CD4-positive, alpha-beta T cell treated with Interleukin-17A for 4 hours (primary cell): ENCODE results near the gene ANKRD6.

Experiments
- DNase-seq: peaks from one replicate; pipeline ENCODE4 v3.0.0-alpha.2; 2020; ENCODE audit warnings: mixed read lengths

Gene ANKRD6

GRCh38 chr6:89414215-89414614 is 18.7 kb upstream of the ANKRD6 start:
- DNase-seq: no peak

GRCh38 chr6:89415185-89415584 is 17.8 kb upstream of the ANKRD6 start:
- DNase-seq: no peak

- DNase-seq: no peak
These were observed 16.2 kb upstream of the ANKRD6 start for GRCh38 chr6:89416796-89417195.

- no peak for DNase-seq
These were observed 2.6 kb upstream of the ANKRD6 start for GRCh38 chr6:89430201-89430962.

- DNase-seq: peak; percentile 39
These were observed 549 bp downstream of the ANKRD6 start for GRCh38 chr6:89433252-89434149.

GRCh38 chr6:89434150-89434499 is 1.2 kb downstream of the ANKRD6 start:
- DNase-seq: no peak

- DNase-seq: no peak
These were observed 2.0 kb downstream of the ANKRD6 start for GRCh38 chr6:89434954-89435353.

GRCh38 chr6:89436226-89436625 is 3.3 kb downstream of the ANKRD6 start:
- DNase-seq: no peak

GRCh38 chr6:89438248-89438647 is 5.3 kb downstream of the ANKRD6 start:
- no peak for DNase-seq

GRCh38 chr6:89439014-89439413 is 6.1 kb downstream of the ANKRD6 start:
- no peak for DNase-seq

- DNase-seq: no peak
These were observed 7.2 kb downstream of the ANKRD6 start for GRCh38 chr6:89440200-89440599.

- no peak for DNase-seq
These were observed 10.7 kb downstream of the ANKRD6 start for GRCh38 chr6:89443658-89444057.

- DNase-seq: no peak
These were observed 16.2 kb downstream of the ANKRD6 start for GRCh38 chr6:89449193-89449592.

- DNase-seq: no peak
These were observed 19.3 kb downstream of the ANKRD6 start for GRCh38 chr6:89452281-89452680.

- no peak for DNase-seq
These were observed 21.3 kb downstream of the ANKRD6 start for GRCh38 chr6:89454300-89454699.

GRCh38 chr6:89458704-89459103 is 25.8 kb downstream of the ANKRD6 start:
- no peak for DNase-seq

GRCh38 chr6:89459501-89459900 is 26.5 kb downstream of the ANKRD6 start:
- no peak for DNase-seq

GRCh38 chr6:89460713-89461112 is 27.8 kb downstream of the ANKRD6 start:
- no peak for DNase-seq

- no peak for DNase-seq
These were observed 29.6 kb downstream of the ANKRD6 start for GRCh38 chr6:89462503-89462902.

GRCh38 chr6:89464295-89464694 is 31.3 kb downstream of the ANKRD6 start:
- no peak for DNase-seq

GRCh38 chr6:89467437-89467836 is 34.5 kb downstream of the ANKRD6 start:
- no peak for DNase-seq

GRCh38 chr6:89468998-89469397 is 36.0 kb downstream of the ANKRD6 start:
- DNase-seq: no peak

GRCh38 chr6:89471287-89471867 is 38.4 kb downstream of the ANKRD6 start:
- no peak for DNase-seq

- DNase-seq: no peak
These were observed 42.1 kb downstream of the ANKRD6 start for GRCh38 chr6:89475101-89475500.
